Gastrocnemius medialis (tissue), 4 donors: ENCODE results near the gene MARCHF4.

Source experiments
- POLR2A ChIP-seq, 2 donors: fragments of 450-650 bp; IDR thresholded peaks; one replicate each; pipeline ENCODE4 v1.6.1; 2017; ENCODE audit warnings: antibody characterized with exemption in 2 of 2, mild to moderate bottlenecking in 2 of 2, moderate library complexity in 2 of 2
- TF ChIP-seq, protein P1 (sequence below), 5 experiments: fragments of 450-650 bp in 3 of 5; fragments of 200-600 bp in 2 of 5; sonication (generic) in 2 of 5; IDR thresholded peaks in 4 of 5; conservative IDR thresholded peaks in 1 of 5; 1 replicate in 4 of 5; 2 replicates in 1 of 5; pipeline ENCODE4 v1.5.1; 2016 to 2019; ENCODE audit warnings: antibody characterized with exemption in 5 of 5, mild to moderate bottlenecking in 3 of 5, moderate library complexity in 3 of 5

DNA sequence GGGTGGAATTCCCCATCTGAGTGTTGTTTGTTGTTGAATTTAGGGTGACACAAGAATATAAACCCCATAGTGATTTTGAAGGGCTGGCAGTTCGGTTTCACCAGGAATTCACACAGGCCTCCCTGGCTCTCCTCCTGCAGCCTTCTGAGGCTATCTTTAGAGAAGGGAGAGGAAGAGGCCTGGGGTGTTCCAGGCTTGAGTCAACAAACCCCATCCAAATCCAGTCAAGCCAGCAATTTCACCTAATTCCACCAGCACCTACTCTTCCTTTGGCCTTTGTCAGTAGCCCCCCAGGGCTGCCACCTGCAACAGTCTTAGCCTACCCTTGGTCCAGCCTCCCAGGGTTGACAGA lies 32.0 kb downstream of the MARCHF4 start:
- TF ChIP-seq, protein P1, sequence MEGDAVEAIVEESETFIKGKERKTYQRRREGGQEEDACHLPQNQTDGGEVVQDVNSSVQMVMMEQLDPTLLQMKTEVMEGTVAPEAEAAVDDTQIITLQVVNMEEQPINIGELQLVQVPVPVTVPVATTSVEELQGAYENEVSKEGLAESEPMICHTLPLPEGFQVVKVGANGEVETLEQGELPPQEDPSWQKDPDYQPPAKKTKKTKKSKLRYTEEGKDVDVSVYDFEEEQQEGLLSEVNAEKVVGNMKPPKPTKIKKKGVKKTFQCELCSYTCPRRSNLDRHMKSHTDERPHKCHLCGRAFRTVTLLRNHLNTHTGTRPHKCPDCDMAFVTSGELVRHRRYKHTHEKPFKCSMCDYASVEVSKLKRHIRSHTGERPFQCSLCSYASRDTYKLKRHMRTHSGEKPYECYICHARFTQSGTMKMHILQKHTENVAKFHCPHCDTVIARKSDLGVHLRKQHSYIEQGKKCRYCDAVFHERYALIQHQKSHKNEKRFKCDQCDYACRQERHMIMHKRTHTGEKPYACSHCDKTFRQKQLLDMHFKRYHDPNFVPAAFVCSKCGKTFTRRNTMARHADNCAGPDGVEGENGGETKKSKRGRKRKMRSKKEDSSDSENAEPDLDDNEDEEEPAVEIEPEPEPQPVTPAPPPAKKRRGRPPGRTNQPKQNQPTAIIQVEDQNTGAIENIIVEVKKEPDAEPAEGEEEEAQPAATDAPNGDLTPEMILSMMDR (IDR thresholded peaks at IDR 0.05 in 4 of 5, conservative IDR thresholded peaks at IDR 0.05 in 1 of 5) = no peak
- no peak for TF ChIP-seq POLR2A (IDR thresholded peaks at IDR 0.05)
